SK-N-SH (cell line): ENCODE results near the gene KLHL8. TPM values are rescaled to one million over a fixed set of nuclear protein-coding genes. Genes with fewer than 3 reads are reported as not detected.
A peak's percentile ranks its signal among the peaks of the same experiment; 100 is the strongest.

Experiments used
- CTCF ChIA-PET: fragments of 300-600, 350-600 bp; formaldehyde crosslinking; extraction: SDS; loops from one replicate; lab custom pipeline; 2021; lab: Yijun Ruan, JAX
- POLR2A ChIA-PET: fragments of 350-600 bp; sonication (Branson Sonifier 250); formaldehyde crosslinking; extraction: SDS; loops from one replicate; lab custom pipeline; 2020; ENCODE audit warnings: antibody characterized with exemption, inconsistent platforms; lab: Yijun Ruan, JAX
- DNase-seq: peaks from one replicate; pipeline ENCODE4 v3.0.0; 2012
- H2AFZ ChIP-seq: fragments of 200-600 bp; sonication (generic); 2 replicates; pipeline ENCODE4 v1.8.1; 2016; ENCODE audit warnings: antibody characterized with exemption, mild to moderate bottlenecking, low read depth
- H3F3A ChIP-seq: fragments of 200-600 bp; sonication (generic); replicated peaks from 2 replicates; pipeline ENCODE3; 2016; ENCODE audit warnings: antibody characterized with exemption, mild to moderate bottlenecking; ENCODE audit not compliant: insufficient read depth
- H3K27ac ChIP-seq, 2 experiments: fragments of 200-500 bp in 1 of 2; fragments of 200-600 bp in 1 of 2; sonication (Bioruptor generic) in 1 of 2; sonication (generic), shearing (Covaris generic) in 1 of 2; 2 replicates each; pipeline versions ENCODE4 v1.5.1 to v1.6.1; 2014 to 2016; ENCODE audit warnings: low read depth in 2 of 2, inconsistent platforms in 1 of 2, low read length in 1 of 2, mild to moderate bottlenecking in 1 of 2, mixed read lengths in 1 of 2
- H3K27me3 ChIP-seq: fragments of 200-600 bp; sonication (generic), shearing (Covaris generic); 2 replicates; pipeline ENCODE4 v1.6.1; 2016; ENCODE audit warnings: mixed run types; ENCODE audit not compliant: insufficient read depth
- H3K36me3 ChIP-seq, 2 experiments: fragments of 200-500 bp in 1 of 2; fragments of 200-600 bp in 1 of 2; sonication (Bioruptor generic) in 1 of 2; sonication (generic) in 1 of 2; replicated peaks in 1 of 2; 2 replicates each; pipeline versions ENCODE3 to v1.5.1; 2014 to 2016; ENCODE audit warnings: low read length in 1 of 2, mild to moderate bottlenecking in 1 of 2; ENCODE audit not compliant: insufficient read depth in 2 of 2, control insufficient read depth in 1 of 2
- H3K4me1 ChIP-seq, 2 experiments: fragments of 200-500 bp in 1 of 2; fragments of 200-600 bp in 1 of 2; sonication (Bioruptor generic) in 1 of 2; sonication (generic), shearing (Covaris generic) in 1 of 2; 2 replicates each; pipeline versions ENCODE4 v1.5.1 to v1.6.1; 2014 to 2016; ENCODE audit warnings: low read depth in 1 of 2, low read length in 1 of 2, mixed run types in 1 of 2; ENCODE audit not compliant: insufficient read depth in 2 of 2, control insufficient read depth in 1 of 2
- H3K4me2 ChIP-seq: fragments of 200-600 bp; sonication (generic), shearing (Covaris generic); 2 replicates; pipeline ENCODE4 v1.6.1; 2017; ENCODE audit warnings: mixed run types
- H3K4me3 ChIP-seq, 2 experiments: fragments of 200-500 bp in 1 of 2; fragments of 200-600 bp in 1 of 2; sonication (Bioruptor generic) in 1 of 2; sonication (generic), shearing (Covaris generic) in 1 of 2; 2 replicates each; pipeline versions ENCODE4 v1.5.1 to v1.8.1; 2014 to 2016; ENCODE audit warnings: low read depth in 2 of 2, inconsistent platforms in 1 of 2, low read length in 1 of 2, mild to moderate bottlenecking in 1 of 2, mixed read lengths in 1 of 2, moderate library complexity in 1 of 2
- H3K79me2 ChIP-seq: fragments of 200-600 bp; sonication (generic); 2 replicates; pipeline ENCODE4 v1.8.1; 2017; ENCODE audit warnings: mild to moderate bottlenecking; ENCODE audit not compliant: insufficient read depth
- H3K9ac ChIP-seq: fragments of 200-600 bp; sonication (generic); 2 replicates; pipeline ENCODE4 v1.6.1; 2017; ENCODE audit warnings: mixed run types
- H3K9me2 ChIP-seq: fragments of 200-600 bp; sonication (generic); 2 replicates; pipeline ENCODE4 v1.6.1; 2017; ENCODE audit warnings: mixed run types
- H3K9me3 ChIP-seq: fragments of 200-600 bp; sonication (generic); 2 replicates; pipeline ENCODE4 v1.6.1; 2017; ENCODE audit warnings: mixed run types, mild to moderate bottlenecking, moderate library complexity
- H4K20me1 ChIP-seq: fragments of 200-600 bp; sonication (generic); 2 replicates; pipeline ENCODE4 v1.6.1; 2017; ENCODE audit warnings: mild to moderate bottlenecking, mixed run types; ENCODE audit not compliant: insufficient read depth
- ELF1 ChIP-seq: IDR thresholded peaks from 2 replicates; pipeline ENCODE4 v1.4.0; 2012
- EZH2phosphoT487 ChIP-seq: fragments of 200-600 bp; sonication (generic); IDR thresholded peaks from 2 replicates; pipeline ENCODE4 v1.6.1; 2017; ENCODE audit warnings: low read depth, mixed run types, mild to moderate bottlenecking, antibody characterized with exemption, moderate library complexity, borderline replicate concordance
- FOXM1 ChIP-seq: IDR thresholded peaks from 2 replicates; pipeline ENCODE4 v1.4.0; 2012; ENCODE audit warnings: low read depth, mild to moderate bottlenecking
- MEF2A ChIP-seq: IDR thresholded peaks from 2 replicates; pipeline ENCODE4 v1.4.0; 2012; ENCODE audit warnings: low read depth, borderline replicate concordance
- NFIC ChIP-seq: IDR thresholded peaks from 2 replicates; pipeline ENCODE4 v1.4.0; 2012; ENCODE audit warnings: borderline replicate concordance
- POLR2AphosphoS5 ChIP-seq: IDR thresholded peaks from 2 replicates; pipeline ENCODE4 v1.6.1; 2012; ENCODE audit warnings: low read depth, low read length
- RFX5 ChIP-seq: IDR thresholded peaks from 2 replicates; pipeline ENCODE4 v1.6.1; 2012; ENCODE audit warnings: mild to moderate bottlenecking, improper control_type of control experiment, low read length
- SIN3A ChIP-seq: IDR thresholded peaks from 2 replicates; pipeline ENCODE4 v1.6.1; 2012; ENCODE audit warnings: low read depth, mild to moderate bottlenecking, low read length, moderate library complexity, borderline replicate concordance
- WGBS: methylation state at CpG from one replicate; pipeline ENCODE4 v1.1.6; 2017; ENCODE audit warnings: low lambda C conversion rate; 5-methylcytosine and 5-hydroxymethylcytosine counted together
- polyA plus RNA-seq, 3 experiments: library from polyadenylated mRNA; depleted of rRNA; stranded (reverse); fragments of >200 nt; gene quantifications; 2 replicates each; pipeline ENCODE4 v1.2.3, GENCODE V29; 2012
- TF ChIP-seq, protein P1 (sequence below): IDR thresholded peaks from 2 replicates; pipeline ENCODE4; 2012

Gene KLHL8
- polyA plus RNA-seq, 1 of the 3 experiments (the other 2 are of a cell fraction) = 2.4 TPM

DNA sequence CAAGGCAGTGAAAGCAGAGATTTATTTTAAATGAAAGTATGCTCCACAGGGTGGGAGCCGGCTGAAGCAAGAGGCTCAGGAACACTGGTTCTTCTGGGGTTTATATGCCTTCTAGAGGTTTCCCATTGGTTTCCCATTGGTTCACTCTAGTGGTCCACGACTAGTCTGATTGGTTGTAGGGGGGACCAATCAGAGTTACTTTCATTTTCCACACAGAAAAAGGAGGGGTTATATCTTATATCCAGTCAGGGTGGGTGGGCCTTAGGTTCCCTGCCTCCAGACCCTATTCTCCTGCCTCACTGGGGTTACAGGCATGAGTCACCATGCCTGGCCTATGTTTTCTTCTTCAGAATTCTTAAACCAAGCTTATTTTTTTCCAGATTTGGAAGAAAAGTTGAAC is 101.6 kb downstream of the KLHL8 start:
- Histone ChIP-seq H3K4me2 (no peak overlapping the region), H3F3A (no peaks in the 10 kb centered on the region), H3K9ac (no peak overlapping the region), H3K9me3 (no peaks in the 10 kb centered on the region), H3K79me2 (no peaks in the 10 kb centered on the region), H3K4me3 (no peak overlapping the region), H4K20me1 (no peaks in the 10 kb centered on the region), H3K9me2 (no peaks in the 10 kb centered on the region), H2AFZ (no peak overlapping the region), H3K27me3 (no peaks in the 10 kb centered on the region), H3K4me1 (peaks cover 0 to 3% of the 10 kb centered on the region in 2 experiments; a peak in 1 of 4 replicates), H3K27ac (peak overlapping the region in 1 of 2 experiments; percentile 48; a peak in 1 of 4 replicates), H3K36me3 (peaks cover 15 to 22% of the 10 kb centered on the region in 2 experiments)
- ChIA-PET POLR2A (no interaction called here), CTCF (interaction anchor here (1.0 to 2.8 kb wide), 4 partner anchors 14 to 117 kb away, joined by 3 to 5 read pairs (median 4); no protein-coding TSS in a partner anchor)
- TF ChIP-seq NFIC = no peak
- no peak for TF ChIP-seq EZH2phosphoT487
- TF ChIP-seq, protein P1, sequence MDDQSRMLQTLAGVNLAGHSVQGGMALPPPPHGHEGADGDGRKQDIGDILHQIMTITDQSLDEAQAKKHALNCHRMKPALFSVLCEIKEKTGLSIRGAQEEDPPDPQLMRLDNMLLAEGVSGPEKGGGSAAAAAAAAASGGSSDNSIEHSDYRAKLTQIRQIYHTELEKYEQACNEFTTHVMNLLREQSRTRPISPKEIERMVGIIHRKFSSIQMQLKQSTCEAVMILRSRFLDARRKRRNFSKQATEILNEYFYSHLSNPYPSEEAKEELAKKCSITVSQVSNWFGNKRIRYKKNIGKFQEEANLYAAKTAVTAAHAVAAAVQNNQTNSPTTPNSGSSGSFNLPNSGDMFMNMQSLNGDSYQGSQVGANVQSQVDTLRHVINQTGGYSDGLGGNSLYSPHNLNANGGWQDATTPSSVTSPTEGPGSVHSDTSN = no peak
- no peak for TF ChIP-seq ELF1
- WGBS = 96% methylated on average over 2 of the region's 2 CpGs
- peak; percentile 31 for DNase-seq

DNA sequence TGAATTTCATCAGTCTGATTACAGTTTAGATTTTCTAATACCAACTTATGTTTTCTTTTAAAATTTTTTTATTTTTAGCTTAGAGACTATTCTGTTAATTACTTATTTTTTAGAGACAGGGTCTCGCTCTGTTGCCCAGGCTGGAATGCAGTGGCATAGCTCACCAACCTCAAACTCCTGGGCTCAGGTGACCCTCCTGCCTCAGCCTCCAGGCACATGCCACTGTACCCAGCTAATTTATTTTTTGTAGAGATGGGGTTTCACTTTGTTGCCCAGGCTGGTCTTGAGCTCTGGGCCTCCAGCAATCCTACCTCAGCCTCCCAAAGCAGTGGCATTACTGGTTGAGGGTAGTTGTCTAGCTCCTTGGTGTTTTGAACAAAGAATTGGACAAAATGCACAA is 102.0 kb downstream of the KLHL8 start:
- no peak overlapping the region for H3K9ac ChIP-seq
- H3F3A ChIP-seq = no peaks in the 10 kb centered on the region
- no peaks in the 10 kb centered on the region for H3K9me3 ChIP-seq
- peaks cover 0 to 3% of the 10 kb centered on the region in 2 experiments; a peak in 1 of 4 replicates for H3K4me1 ChIP-seq
- H4K20me1 ChIP-seq = no peaks in the 10 kb centered on the region
- ChIA-PET POLR2A (no interaction called here), CTCF (interaction anchor here (1.0 to 2.8 kb wide), 4 partner anchors 13 to 117 kb away, joined by 3 to 5 read pairs (median 4); no protein-coding TSS in a partner anchor)
- H3K4me3 ChIP-seq = no peak overlapping the region
- DNase-seq = no peak
- 100% methylated on average over 1 of the region's 1 CpG for WGBS
- no peaks in the 10 kb centered on the region for H3K9me2 ChIP-seq
- TF ChIP-seq ELF1 = no peak
- TF ChIP-seq RFX5 = no peak
- TF ChIP-seq, protein P1 = no peak
- no peak for TF ChIP-seq MEF2A
- TF ChIP-seq FOXM1 = no peak
- TF ChIP-seq NFIC = no peak
- TF ChIP-seq SIN3A = no peak
- TF ChIP-seq POLR2AphosphoS5 = no peak
- no peak overlapping the region for H3K4me2 ChIP-seq
- no peak overlapping the region for H2AFZ ChIP-seq
- peak overlapping the region in 1 of 2 experiments; percentile 4; a peak in 1 of 4 replicates for H3K27ac ChIP-seq
- H3K27me3 ChIP-seq = no peaks in the 10 kb centered on the region
- H3K79me2 ChIP-seq = no peaks in the 10 kb centered on the region
- H3K36me3 ChIP-seq = peaks cover 18 to 22% of the 10 kb centered on the region in 2 experiments
